ENCODE results near the gene LCK.

Gene LCK

DNA sequence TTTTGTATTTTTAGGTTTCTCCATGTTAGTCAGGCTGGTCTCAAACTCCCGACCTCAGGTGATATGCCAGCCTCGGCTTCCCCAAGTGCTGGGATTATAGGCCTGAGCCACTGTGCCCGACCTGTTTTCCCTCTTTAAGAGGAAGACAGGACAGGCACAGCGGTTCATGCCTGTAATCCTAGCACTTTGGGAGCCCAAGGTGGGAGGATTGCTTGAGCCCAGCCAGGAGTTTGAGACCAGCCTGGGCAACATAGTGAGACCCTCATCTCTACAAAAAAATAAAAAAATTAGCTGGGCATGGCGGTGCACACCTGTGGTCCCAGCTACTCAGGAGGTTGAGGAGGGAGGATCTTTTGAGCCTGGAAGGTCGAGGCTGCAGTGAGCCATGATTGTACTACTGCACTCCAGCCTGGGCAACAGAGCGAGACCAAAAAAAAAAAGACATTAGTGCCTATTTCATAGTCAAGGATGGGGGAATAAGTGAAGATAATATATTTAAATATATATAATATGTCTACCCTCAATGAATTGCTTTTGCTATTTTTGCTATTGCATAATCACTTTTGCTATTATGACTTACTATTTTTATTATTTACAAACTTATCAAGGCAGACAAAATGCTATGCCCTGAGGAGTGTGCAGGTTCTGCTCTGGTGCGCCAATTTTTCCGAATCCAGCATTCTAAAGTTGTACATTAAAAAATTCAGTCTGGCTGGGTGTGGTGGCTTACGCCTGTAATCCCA lies 67.2 kb downstream of the LCK start:
- H3K9me3 ChIP-seq (ENCODE audit: control insufficient read depth, low read length), result no peaks in the 10 kb centered on the region
- 94 to 95% methylated on average over 10 of the region's 10 CpGs for WGBS, 2 experiments
- H3K27ac ChIP-seq (ENCODE audit: insufficient read depth, low read depth, low read length, poor library complexity, severe bottlenecking), result no peak overlapping the region
- no peaks in the 10 kb centered on the region for H3K4me1 ChIP-seq (ENCODE audit: control insufficient read depth, insufficient read depth, low read length)
- H3K4me3 ChIP-seq (ENCODE audit: insufficient read depth, low read depth, low read length), result no peak overlapping the region
- no peaks in the 10 kb centered on the region for H3K27me3 ChIP-seq (ENCODE audit: control insufficient read depth, insufficient read depth, low read length, poor library complexity, severe bottlenecking)
- H3K36me3 ChIP-seq (ENCODE audit: control insufficient read depth, insufficient read depth, low read length), result peaks cover 7% of the 10 kb centered on the region

DNA sequence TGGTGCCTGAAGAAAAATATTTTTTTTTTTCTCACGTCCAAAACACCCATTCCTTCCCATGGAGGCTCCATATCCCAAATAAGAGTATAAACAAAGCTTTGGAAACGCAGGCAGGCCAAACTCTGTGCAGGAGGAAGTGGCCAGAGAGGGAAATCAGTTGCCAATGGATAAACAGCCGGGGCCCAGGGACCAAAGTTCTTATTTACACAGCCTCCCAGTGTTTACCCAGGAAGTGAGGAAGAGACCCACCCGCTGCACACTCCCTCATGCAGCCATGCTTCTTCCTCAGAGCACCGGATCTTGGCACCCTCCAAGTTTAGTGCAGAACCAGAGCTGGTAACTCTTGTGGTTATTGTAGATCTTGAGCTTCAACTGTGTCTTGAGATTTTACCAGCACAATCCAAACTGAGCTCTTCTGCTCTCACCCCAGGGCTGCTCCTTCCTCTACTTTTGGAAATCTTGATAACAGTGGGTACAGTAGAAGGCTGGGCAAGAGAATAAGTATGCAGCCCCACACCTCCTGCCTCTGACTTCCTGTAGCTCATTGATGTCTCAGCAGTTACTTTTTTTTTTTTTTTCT lies 70.7 kb downstream of the LCK start:
- WGBS, 2 experiments, result 89 to 96% methylated on average over 4 to 5 of the region's 5 CpGs
- H3K27me3 ChIP-seq (ENCODE audit: control insufficient read depth, insufficient read depth, low read length, poor library complexity, severe bottlenecking), result no peaks in the 10 kb centered on the region
- no peaks in the 10 kb centered on the region for H3K9me3 ChIP-seq (ENCODE audit: control insufficient read depth, low read length)
- no peaks in the 10 kb centered on the region for H3K4me1 ChIP-seq (ENCODE audit: control insufficient read depth, insufficient read depth, low read length)
- H3K4me3 ChIP-seq (ENCODE audit: insufficient read depth, low read depth, low read length), result no peak overlapping the region
- no peak overlapping the region for H3K27ac ChIP-seq (ENCODE audit: insufficient read depth, low read depth, low read length, poor library complexity, severe bottlenecking)
- peaks cover 11% of the 10 kb centered on the region for H3K36me3 ChIP-seq (ENCODE audit: control insufficient read depth, insufficient read depth, low read length)

- no peaks in the 10 kb centered on the region for H3K4me1 ChIP-seq (ENCODE audit: control insufficient read depth, insufficient read depth, low read length)
- H3K27me3 ChIP-seq (ENCODE audit: control insufficient read depth, insufficient read depth, low read length, poor library complexity, severe bottlenecking), result no peaks in the 10 kb centered on the region
- peaks cover 38% of the 10 kb centered on the region for H3K36me3 ChIP-seq (ENCODE audit: control insufficient read depth, insufficient read depth, low read length)
- H3K9me3 ChIP-seq (ENCODE audit: control insufficient read depth, low read length), result no peaks in the 10 kb centered on the region
- no peak overlapping the region for H3K27ac ChIP-seq (ENCODE audit: insufficient read depth, low read depth, low read length, poor library complexity, severe bottlenecking)
- H3K4me3 ChIP-seq (ENCODE audit: insufficient read depth, low read depth, low read length), result no peak overlapping the region
- 94 to 97% methylated on average over 11 of the region's 11 CpGs for WGBS, 2 experiments
These were observed 76.1 kb downstream of the LCK start for GRCh38 chr1:32327204-32327603.

DNA sequence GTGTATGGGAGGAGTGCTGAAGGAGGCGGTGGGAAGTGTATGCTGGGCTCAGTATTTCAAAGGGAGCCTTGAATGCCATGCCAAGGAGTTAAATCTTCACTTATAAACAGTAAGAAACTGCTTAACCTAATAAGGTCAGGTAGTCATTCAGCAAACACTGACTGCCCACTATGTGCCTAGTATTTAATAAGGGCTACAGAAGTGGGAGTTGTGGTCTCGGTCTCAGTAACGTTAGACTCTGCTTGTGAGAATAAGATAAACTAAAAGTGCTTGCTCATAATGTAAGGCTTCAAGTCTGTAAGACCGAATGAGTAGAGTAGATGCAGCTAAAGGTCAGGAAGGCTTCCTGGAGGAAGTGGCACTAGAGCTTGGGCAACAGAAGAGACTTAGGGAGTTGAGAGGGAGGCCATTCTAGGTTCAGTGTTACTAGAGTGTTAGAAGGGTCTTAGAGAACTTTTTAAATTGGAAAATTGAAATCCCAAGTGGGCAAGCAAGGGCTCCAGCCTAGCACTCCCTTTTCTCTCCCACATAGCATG lies 78.9 kb downstream of the LCK start:
- H3K4me1 ChIP-seq (ENCODE audit: control insufficient read depth, insufficient read depth, low read length), result peaks cover 10% of the 10 kb centered on the region
- H3K9me3 ChIP-seq (ENCODE audit: control insufficient read depth, low read length), result no peaks in the 10 kb centered on the region
- no peaks in the 10 kb centered on the region for H3K27me3 ChIP-seq (ENCODE audit: control insufficient read depth, insufficient read depth, low read length, poor library complexity, severe bottlenecking)
- no peak overlapping the region for H3K4me3 ChIP-seq (ENCODE audit: insufficient read depth, low read depth, low read length)
- H3K36me3 ChIP-seq (ENCODE audit: control insufficient read depth, insufficient read depth, low read length), result peaks cover 60% of the 10 kb centered on the region
- 96 to 97% methylated on average over 4 of the region's 4 CpGs for WGBS, 2 experiments
- H3K27ac ChIP-seq (ENCODE audit: insufficient read depth, low read depth, low read length, poor library complexity, severe bottlenecking), result no peak overlapping the region

- no peaks in the 10 kb centered on the region for H3K9me3 ChIP-seq (ENCODE audit: control insufficient read depth, low read length)
- H3K4me1 ChIP-seq (ENCODE audit: control insufficient read depth, insufficient read depth, low read length), result peaks cover 10% of the 10 kb centered on the region
- no peak overlapping the region for H3K27ac ChIP-seq (ENCODE audit: insufficient read depth, low read depth, low read length, poor library complexity, severe bottlenecking)
- H3K4me3 ChIP-seq (ENCODE audit: insufficient read depth, low read depth, low read length), result no peak overlapping the region
- WGBS, 2 experiments, result 96 to 97% methylated on average over 12 of the region's 12 CpGs
- peaks cover 56% of the 10 kb centered on the region for H3K36me3 ChIP-seq (ENCODE audit: control insufficient read depth, insufficient read depth, low read length)
- no peaks in the 10 kb centered on the region for H3K27me3 ChIP-seq (ENCODE audit: control insufficient read depth, insufficient read depth, low read length, poor library complexity, severe bottlenecking)
These were observed 79.6 kb downstream of the LCK start for GRCh38 chr1:32330558-32331151.

- Histone ChIP-seq H3K36me3 (ENCODE audit: control insufficient read depth, insufficient read depth, low read length) (peaks cover 55% of the 10 kb centered on the region), H3K4me1 (ENCODE audit: control insufficient read depth, insufficient read depth, low read length) (peaks cover 11% of the 10 kb centered on the region), H3K27ac (ENCODE audit: insufficient read depth, low read depth, low read length, poor library complexity, severe bottlenecking) (no peak overlapping the region), H3K4me3 (ENCODE audit: insufficient read depth, low read depth, low read length) (no peak overlapping the region), H3K27me3 (ENCODE audit: control insufficient read depth, insufficient read depth, low read length, poor library complexity, severe bottlenecking) (no peaks in the 10 kb centered on the region), H3K9me3 (ENCODE audit: control insufficient read depth, low read length) (no peaks in the 10 kb centered on the region)
- WGBS, 2 experiments, result 95% methylated on average over 12 of the region's 12 CpGs
These were observed 80.5 kb downstream of the LCK start for GRCh38 chr1:32331549-32331948.

DNA sequence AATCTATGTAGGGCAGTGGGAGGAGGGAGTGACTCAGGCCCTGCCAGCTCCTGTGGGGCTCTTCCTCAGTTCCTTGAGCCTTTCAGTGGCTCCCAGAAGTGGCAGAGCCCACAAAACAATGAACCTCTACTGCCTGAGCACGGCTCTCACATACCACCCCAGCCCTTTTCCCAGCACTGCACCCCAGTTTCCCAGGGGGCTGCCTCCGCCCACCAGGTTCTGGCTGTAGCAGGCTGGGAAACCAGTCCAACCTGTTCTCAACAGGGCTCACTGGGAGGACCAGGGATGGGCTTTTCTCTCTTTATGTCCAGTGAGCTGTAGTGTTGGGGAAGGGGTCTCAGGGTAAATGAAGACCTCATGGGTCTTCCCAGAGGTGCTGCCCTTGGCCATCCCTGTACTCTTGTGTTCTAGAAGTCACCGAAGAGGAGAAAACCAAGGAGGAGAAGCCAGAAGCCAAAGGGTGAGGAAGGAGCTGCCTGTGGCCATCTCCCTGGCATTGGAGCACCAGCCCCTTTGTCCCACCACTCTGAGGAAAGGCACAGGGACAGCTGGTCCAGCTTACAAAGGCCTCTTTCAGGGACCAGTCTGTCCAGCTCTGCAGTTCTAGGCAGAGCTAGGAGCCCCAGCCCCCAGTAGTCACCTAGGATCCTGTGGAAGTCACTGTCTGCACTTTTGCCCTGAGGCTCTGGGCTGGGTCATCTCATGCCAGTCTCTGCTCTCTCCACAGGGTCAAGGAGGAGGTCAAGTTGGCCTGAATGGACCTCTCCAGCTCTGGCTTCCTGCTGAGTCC lies 81.4 kb downstream of the LCK start:
- Histone ChIP-seq H3K27ac (ENCODE audit: insufficient read depth, low read depth, low read length, poor library complexity, severe bottlenecking) (no peak overlapping the region), H3K9me3 (ENCODE audit: control insufficient read depth, low read length) (no peaks in the 10 kb centered on the region), H3K4me1 (ENCODE audit: control insufficient read depth, insufficient read depth, low read length) (peaks cover 20% of the 10 kb centered on the region), H3K27me3 (ENCODE audit: control insufficient read depth, insufficient read depth, low read length, poor library complexity, severe bottlenecking) (no peaks in the 10 kb centered on the region), H3K36me3 (ENCODE audit: control insufficient read depth, insufficient read depth, low read length) (peaks cover 50% of the 10 kb centered on the region), H3K4me3 (ENCODE audit: insufficient read depth, low read depth, low read length) (no peak overlapping the region)
- WGBS, 2 experiments, result 90 to 99% methylated on average over 3 of the region's 3 CpGs

DNA sequence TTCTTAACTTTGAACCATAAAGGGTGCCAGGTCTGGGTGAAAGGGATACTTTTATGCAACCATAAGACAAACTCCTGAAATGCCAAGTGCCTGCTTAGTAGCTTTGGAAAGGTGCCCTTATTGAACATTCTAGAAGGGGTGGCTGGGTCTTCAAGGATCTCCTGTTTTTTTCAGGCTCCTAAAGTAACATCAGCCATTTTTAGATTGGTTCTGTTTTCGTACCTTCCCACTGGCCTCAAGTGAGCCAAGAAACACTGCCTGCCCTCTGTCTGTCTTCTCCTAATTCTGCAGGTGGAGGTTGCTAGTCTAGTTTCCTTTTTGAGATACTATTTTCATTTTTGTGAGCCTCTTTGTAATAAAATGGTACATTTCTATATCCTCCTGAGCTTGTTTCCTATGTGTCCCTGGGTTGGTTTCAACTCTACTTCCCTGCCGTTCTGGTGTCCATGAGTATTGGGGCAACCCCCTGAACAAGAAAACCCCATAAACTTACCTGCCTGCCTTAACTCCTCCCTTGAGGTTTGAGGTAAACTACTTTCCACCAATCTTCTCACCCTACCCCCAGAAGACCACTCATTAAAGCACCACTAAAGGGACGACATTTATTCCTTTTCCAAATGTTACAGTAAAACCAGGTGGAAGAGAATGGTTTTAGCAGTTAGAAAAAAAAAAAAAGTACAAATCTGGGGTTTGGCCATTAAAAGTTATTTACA lies 82.3 kb downstream of the LCK start:
- no peaks in the 10 kb centered on the region for H3K9me3 ChIP-seq (ENCODE audit: control insufficient read depth, low read length)
- 91 to 96% methylated on average over 2 to 3 of the region's 3 CpGs for WGBS, 2 experiments
- H3K27me3 ChIP-seq (ENCODE audit: control insufficient read depth, insufficient read depth, low read length, poor library complexity, severe bottlenecking), result no peaks in the 10 kb centered on the region
- H3K4me1 ChIP-seq (ENCODE audit: control insufficient read depth, insufficient read depth, low read length), result peaks cover 30% of the 10 kb centered on the region
- no peak overlapping the region for H3K27ac ChIP-seq (ENCODE audit: insufficient read depth, low read depth, low read length, poor library complexity, severe bottlenecking)
- H3K36me3 ChIP-seq (ENCODE audit: control insufficient read depth, insufficient read depth, low read length), result peaks cover 49% of the 10 kb centered on the region
- peak overlapping the region; percentile 70 for H3K4me3 ChIP-seq (ENCODE audit: insufficient read depth, low read depth, low read length)

GRCh38 chr1:32334274-32334861 lies 83.3 kb downstream of the LCK start:
- H3K27ac ChIP-seq (ENCODE audit: insufficient read depth, low read depth, low read length, poor library complexity, severe bottlenecking), result peak overlapping the region; percentile 23

More at GRCh38 chr1:32334274-32334861, 83.3 kb downstream of the LCK start:
- Histone ChIP-seq H3K36me3 (ENCODE audit: control insufficient read depth, insufficient read depth, low read length) (peaks cover 41% of the 10 kb centered on the region), H3K27me3 (ENCODE audit: control insufficient read depth, insufficient read depth, low read length, poor library complexity, severe bottlenecking) (no peaks in the 10 kb centered on the region), H3K4me1 (ENCODE audit: control insufficient read depth, insufficient read depth, low read length) (peaks cover 36% of the 10 kb centered on the region), H3K9me3 (ENCODE audit: control insufficient read depth, low read length) (no peaks in the 10 kb centered on the region), H3K4me3 (ENCODE audit: insufficient read depth, low read depth, low read length) (peak overlapping the region; percentile 70)
- 30 to 38% methylated on average over 9 of the region's 9 CpGs for WGBS, 2 experiments

All from ectodermal cell (in vitro differentiated cells).